CD4-positive, alpha-beta T cell (primary cell): ENCODE measurements around the gene GAPDHS. TPM values are rescaled to one million over a fixed set of nuclear protein-coding genes. Genes with fewer than 3 reads are reported as not detected.

Source experiments
- ATAC-seq: fragments of 200-7000 bp; cut with Tn5 transposase; one replicate; pipeline ENCODE4 v1.10.0; 2022; ENCODE audit warnings: mild to moderate bottlenecking; ENCODE audit not compliant: poor library complexity
- CTCF ChIA-PET: fragments of 350-600 bp; sonication (Branson Sonifier 250); formaldehyde crosslinking; loops from one replicate; lab custom pipeline; 2021; ENCODE audit warnings: antibody characterized with exemption, inconsistent platforms; lab: Charles Lee
- POLR2A ChIA-PET: fragments of 350-600 bp; sonication (Branson Sonifier 250); formaldehyde crosslinking; loops from one replicate; lab custom pipeline; 2021; ENCODE audit warnings: antibody characterized with exemption, inconsistent platforms; lab: Charles Lee
- DNase-seq, 14 experiments: peaks; one replicate each; pipeline ENCODE4 v3.0.0-alpha.2; 2013 to 2020; ENCODE audit warnings: mixed read lengths in 2 of 14
- H3K27ac ChIP-seq, 2 donors: one replicate each; pipeline versions ENCODE4 v1.5.1 to v1.7.0; 2013; ENCODE audit warnings: low read length in 2 of 2, low read depth in 1 of 2, mild to moderate bottlenecking in 1 of 2
- H3K27me3 ChIP-seq, 2 experiments: 1 replicate in 1 of 2; 2 replicates in 1 of 2; pipeline versions ENCODE4 v1.6.1 to v1.7.0; 2013; ENCODE audit warnings: low read length in 2 of 2, control low read depth in 1 of 2, mild to moderate bottlenecking in 1 of 2, moderate library complexity in 1 of 2; ENCODE audit not compliant: insufficient read depth in 2 of 2, control insufficient read depth in 1 of 2
- H3K36me3 ChIP-seq: one replicate; pipeline ENCODE4 v1.6.1; 2013; ENCODE audit warnings: low read length, control low read depth; ENCODE audit not compliant: insufficient read depth
- H3K4me1 ChIP-seq: one replicate; pipeline ENCODE4 v1.6.1; 2013; ENCODE audit warnings: low read length, control low read depth; ENCODE audit not compliant: insufficient read depth
- H3K4me3 ChIP-seq: one replicate; pipeline ENCODE4 v1.5.1; 2013; ENCODE audit warnings: mild to moderate bottlenecking, low read length, moderate library complexity
- H3K9me3 ChIP-seq, 2 experiments: 1 replicate in 1 of 2; 2 replicates in 1 of 2; pipeline versions ENCODE4 v1.6.1 to v1.7.0; 2013; ENCODE audit warnings: low read length in 2 of 2, mild to moderate bottlenecking in 2 of 2, control low read depth in 1 of 2, moderate library complexity in 1 of 2; ENCODE audit not compliant: control insufficient read depth in 1 of 2, insufficient read depth in 1 of 2
- H3K27ac Mint-ChIP-seq: one replicate; pipeline ENCODE4 v1.8.0; 2020; ENCODE audit warnings: mixed read lengths
- H3K27me3 Mint-ChIP-seq: one replicate; pipeline ENCODE4 v1.8.0; 2021; ENCODE audit warnings: mixed read lengths
- H3K36me3 Mint-ChIP-seq: one replicate; pipeline ENCODE4 v1.8.0; 2021; ENCODE audit warnings: low read depth, mixed read lengths
- H3K4me1 Mint-ChIP-seq: one replicate; pipeline ENCODE4 v1.8.0; 2021; ENCODE audit warnings: low read depth, mixed read lengths
- H3K4me3 Mint-ChIP-seq: one replicate; pipeline ENCODE4 v1.8.0; 2020; ENCODE audit warnings: mild to moderate bottlenecking, mixed read lengths
- H3K9me3 Mint-ChIP-seq: one replicate; pipeline ENCODE4 v1.8.0; 2020; ENCODE audit warnings: mixed read lengths
- CTCF ChIP-seq: fragments of 200-600 bp; IDR thresholded peaks from one replicate; pipeline ENCODE4 v1.8.0; 2022; ENCODE audit warnings: antibody characterized with exemption, mild to moderate bottlenecking
- intact Hi-C, 2 experiments: fragments of 100-400 bp; cut with DNase I in 1 of 2; cut with micrococcal nuclease in 1 of 2; formaldehyde crosslinking; loops; one replicate each; pipeline versions ENCODE4 v1.15.1 to v1.9.0; 2023 to 2025; cut with DNase I, micrococcal nuclease
- polyA plus RNA-seq, 2 donors: library from polyadenylated mRNA; unstranded; fragments of 120-200 nt; gene quantifications; one replicate each; pipeline ENCODE4 v1.2.1, GENCODE V29; 2013
- total RNA-seq, 174 experiments: library from RNA in 2 of 174; stranded (reverse) in 2 of 174; gene quantifications; one replicate each; pipeline ENCODE4 v1.2.3 and lab custom pipeline; 2021 to 2026

GAPDHS gene
- total RNA-seq (not detected), total RNA-seq (lab: John Stamatoyannopoulos, UW) (0 to 0.23 (median 0) reads per million in 172 experiments)
- not detected for polyA plus RNA-seq (2013, experiment 1 of 2)
- not detected for polyA plus RNA-seq (2013, experiment 2 of 2)

GRCh38 chr19:35533201-35533821 lies at the start of gene GAPDHS:
Gene GAPDHS, plus strand, starts transcription at chr19:35533456. Its CDS starts 72 bp downstream, at chr19:35533528.
- POLR2A ChIA-PET: no interaction called here
- H3K27me3 Mint-ChIP-seq: peaks cover 48% of the 10 kb centered on the region
- Histone ChIP-seq H3K27me3 (peaks cover 4 to 5% of the 10 kb centered on the region in 2 experiments), H3K4me1 (peaks cover 14% of the 10 kb centered on the region), H3K9me3 (peaks cover 0 to 8% of the 10 kb centered on the region in 2 experiments), H3K36me3 (no peaks in the 10 kb centered on the region), H3K27ac (no peak within 1 kb of the TSS), H3K4me3 (peak within 1 kb of the TSS; percentile 42)
- CTCF ChIA-PET: no interaction called here
- DNase-seq (no peak), ATAC-seq (no peak)
- H3K36me3 Mint-ChIP-seq: no peaks in the 10 kb centered on the region
- intact Hi-C loops: no loop called here
- H3K9me3 Mint-ChIP-seq: no peaks in the 10 kb centered on the region
- TF ChIP-seq CTCF: no peak
- peaks cover 12% of the 10 kb centered on the region for H3K4me1 Mint-ChIP-seq
- peak within 1 kb of the TSS; percentile 48 for H3K27ac Mint-ChIP-seq
- H3K4me3 Mint-ChIP-seq: peak within 1 kb of the TSS; percentile 86

GRCh38 chr19:35484252-35485036 lies 48.8 kb upstream of the GAPDHS start:
- H3K36me3 ChIP-seq: no peaks in the 10 kb centered on the region
- ChIA-PET CTCF (no interaction called here), POLR2A (no interaction called here)
- H3K4me1 Mint-ChIP-seq: no peaks in the 10 kb centered on the region
- H3K9me3 ChIP-seq: no peaks in the 10 kb centered on the region
- H3K4me3 ChIP-seq: no peak overlapping the region
- no peak for DNase-seq
- H3K27ac Mint-ChIP-seq: no peak overlapping the region
- H3K27me3 Mint-ChIP-seq: peaks cover 13% of the 10 kb centered on the region
- intact Hi-C loops: no loop called here
- TF ChIP-seq CTCF: no peak
- H3K4me3 Mint-ChIP-seq: no peak overlapping the region
- no peaks in the 10 kb centered on the region for H3K27me3 ChIP-seq
- H3K4me1 ChIP-seq: no peaks in the 10 kb centered on the region
- H3K36me3 Mint-ChIP-seq: no peaks in the 10 kb centered on the region
- no peak for ATAC-seq
- no peaks in the 10 kb centered on the region for H3K9me3 Mint-ChIP-seq
- no peak overlapping the region for H3K27ac ChIP-seq

- CTCF ChIA-PET: interaction anchor here (1.5 to 1.6 kb wide), 2 partner anchors 9 to 24 kb away, joined by 4 to 8 read pairs; no protein-coding TSS in a partner anchor
- no peaks in the 10 kb centered on the region for H3K4me1 Mint-ChIP-seq
- no peak for ATAC-seq
- POLR2A ChIA-PET: no interaction called here
- Histone ChIP-seq H3K36me3 (no peaks in the 10 kb centered on the region), H3K4me1 (no peaks in the 10 kb centered on the region), H3K27ac (no peak overlapping the region), H3K4me3 (no peak overlapping the region), H3K27me3 (peaks cover 0 to 2% of the 10 kb centered on the region in 2 experiments), H3K9me3 (no peaks in the 10 kb centered on the region)
- H3K27me3 Mint-ChIP-seq: peaks cover 16% of the 10 kb centered on the region
- no peaks in the 10 kb centered on the region for H3K36me3 Mint-ChIP-seq
- intact Hi-C loops: no loop called here
- no peaks in the 10 kb centered on the region for H3K9me3 Mint-ChIP-seq
- H3K27ac Mint-ChIP-seq: no peak overlapping the region
- TF ChIP-seq CTCF: no peak
- no peak for DNase-seq
- no peak overlapping the region for H3K4me3 Mint-ChIP-seq
These were observed 47.0 kb upstream of the GAPDHS start for GRCh38 chr19:35486268-35486708.
